NCI-H460 (cell line): ENCODE data around the gene LIN37. TPM values are rescaled to one million over a fixed set of nuclear protein-coding genes. Genes with fewer than 3 reads are reported as not detected.
"Not testable (repeated sequence)": the region's sequence is repeated elsewhere in the genome, so short reads cannot be mapped to it uniquely, and the experiment has no call there.

ENCODE experiments used
- DNase-seq: peaks from one replicate; pipeline ENCODE4 v3.0.0-alpha.2; 2016; ENCODE audit warnings: low read depth; ENCODE audit errors: extremely low read depth
- total RNA-seq: library from RNA; depleted of rRNA; stranded (reverse); fragments of >200 nt; shearing (Covaris generic); gene quantifications from 2 replicates; pipeline ENCODE4 v1.2.3, GENCODE V29; 2014

The LIN37 gene
- total RNA-seq, 1 experiment from 2014 or later: 8.4 TPM

DNA sequence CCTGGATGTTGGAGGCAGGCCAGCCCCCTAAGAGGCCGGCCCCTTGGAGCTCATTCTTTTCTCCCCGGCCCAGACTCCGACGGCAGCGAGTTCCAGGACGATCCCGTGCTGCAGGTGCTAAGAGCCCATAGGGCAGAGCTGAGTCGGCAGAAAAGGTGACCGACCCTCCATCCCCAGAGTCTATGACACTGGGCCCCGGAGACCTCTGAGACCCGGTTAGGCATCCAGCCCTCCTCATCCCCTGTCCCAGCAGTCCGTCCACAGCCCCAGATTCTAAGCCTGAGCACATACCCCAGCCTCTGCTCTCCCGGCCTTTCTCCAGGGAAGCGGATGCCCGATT lies 19.7 kb downstream of the LIN37 start:
- no peak for DNase-seq

DNA sequence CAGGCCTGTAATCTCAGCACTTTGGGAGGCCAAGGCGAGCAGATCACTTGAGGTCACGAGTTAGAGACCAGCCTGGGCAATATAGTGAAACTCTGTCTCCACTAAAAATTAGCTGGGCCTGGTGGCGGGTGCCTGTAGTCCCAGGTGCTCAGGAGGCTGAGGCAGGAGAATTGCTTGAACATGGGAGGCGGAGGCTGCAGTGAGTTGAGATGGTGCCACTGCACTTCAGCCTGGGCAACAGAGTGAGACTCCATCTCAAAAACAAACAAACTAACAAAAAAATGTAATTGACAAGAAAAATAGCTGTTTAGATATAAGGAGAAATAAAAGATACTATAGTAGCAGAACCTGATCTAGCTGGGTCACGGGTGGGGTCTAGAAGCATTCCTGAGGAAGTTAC lies 24.0 kb downstream of the LIN37 start:
- DNase-seq: not testable (repeated sequence)

DNA sequence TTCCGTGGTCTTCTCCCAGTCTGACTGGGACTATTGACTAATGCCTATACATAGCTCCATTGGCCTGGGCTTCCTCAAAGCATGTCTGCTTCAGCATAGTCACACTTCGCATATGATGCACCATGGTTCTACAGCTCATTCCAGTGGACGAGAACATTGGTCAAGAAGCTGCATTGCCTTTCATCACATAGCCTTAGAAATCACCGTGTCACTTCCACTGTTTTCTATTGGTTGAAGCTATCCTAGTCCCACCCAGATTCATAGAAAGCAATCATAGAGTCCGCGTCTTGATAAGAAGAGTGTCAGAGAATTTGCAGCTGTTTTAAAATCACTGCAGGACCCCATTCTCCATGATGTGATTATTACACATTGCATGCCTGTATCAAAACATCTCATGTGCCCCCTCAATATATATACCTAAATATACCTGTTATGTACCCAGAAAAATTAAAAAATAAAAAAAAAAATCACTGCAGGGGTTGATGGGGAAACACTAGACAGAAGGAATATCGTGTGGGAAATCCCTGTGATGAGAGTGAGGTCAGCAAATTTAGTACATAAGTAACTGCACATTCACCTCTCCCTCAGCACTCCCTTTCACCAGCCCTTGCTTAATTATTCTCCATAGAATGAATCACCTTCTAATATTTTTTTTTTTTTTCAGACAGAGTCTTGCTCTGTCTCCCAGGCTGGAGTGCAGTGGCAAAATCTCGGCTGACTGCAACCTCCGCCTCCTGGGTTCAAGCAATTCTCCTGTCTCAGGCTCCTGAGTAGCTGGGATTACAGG lies 24.8 kb downstream of the LIN37 start:
- DNase-seq: no peak

DNA sequence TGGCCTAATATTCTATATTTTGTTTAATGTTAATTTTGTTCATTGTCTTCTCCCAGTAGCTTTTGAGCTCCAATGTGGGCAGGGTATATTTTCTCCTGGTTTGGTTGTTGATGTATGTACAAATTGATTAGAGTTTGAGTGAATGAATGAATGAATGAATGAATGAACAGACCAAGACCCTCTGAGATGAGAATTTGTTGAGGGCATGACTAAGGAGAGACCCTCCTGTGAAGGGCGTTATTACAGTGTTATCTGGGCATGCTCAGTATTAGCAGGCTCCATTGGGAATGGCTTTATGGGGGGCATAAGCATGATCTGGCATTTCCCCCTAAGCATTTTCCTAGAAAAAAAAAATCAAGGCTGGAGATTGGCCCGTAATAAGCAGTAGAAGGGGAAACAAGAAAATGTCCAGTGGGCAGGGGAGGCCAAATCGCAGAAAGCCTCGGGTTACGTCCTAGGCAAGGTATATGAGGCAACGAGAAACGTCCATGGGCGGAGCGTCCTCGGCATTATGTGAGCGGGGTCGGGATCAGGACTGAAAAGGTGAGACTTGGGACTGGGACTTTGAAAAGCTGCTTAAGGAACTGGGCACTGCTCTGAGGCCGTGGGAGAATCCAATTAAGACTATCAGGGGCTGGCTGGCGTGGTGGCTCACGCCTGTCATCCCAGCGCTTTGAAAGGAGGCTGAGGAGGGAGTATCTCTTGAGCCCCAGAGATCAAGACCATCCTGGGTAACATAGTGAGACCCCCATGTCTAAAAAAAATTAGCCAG lies 26.1 kb downstream of the LIN37 start:
- no peak for DNase-seq

DNA sequence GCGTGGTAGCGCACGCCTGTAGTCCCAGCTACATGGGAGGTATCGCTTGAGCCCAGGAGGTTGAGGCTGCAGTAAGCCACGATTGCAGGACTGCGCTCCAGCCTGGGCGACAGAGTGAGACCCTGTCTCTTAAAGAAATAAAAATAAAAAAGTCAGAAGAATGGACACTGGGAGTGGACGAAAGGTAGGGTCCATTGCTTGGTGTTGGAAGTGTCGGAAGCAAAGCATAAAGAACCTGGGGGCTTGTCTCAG lies 26.6 kb downstream of the LIN37 start:
- no peak for DNase-seq

DNA sequence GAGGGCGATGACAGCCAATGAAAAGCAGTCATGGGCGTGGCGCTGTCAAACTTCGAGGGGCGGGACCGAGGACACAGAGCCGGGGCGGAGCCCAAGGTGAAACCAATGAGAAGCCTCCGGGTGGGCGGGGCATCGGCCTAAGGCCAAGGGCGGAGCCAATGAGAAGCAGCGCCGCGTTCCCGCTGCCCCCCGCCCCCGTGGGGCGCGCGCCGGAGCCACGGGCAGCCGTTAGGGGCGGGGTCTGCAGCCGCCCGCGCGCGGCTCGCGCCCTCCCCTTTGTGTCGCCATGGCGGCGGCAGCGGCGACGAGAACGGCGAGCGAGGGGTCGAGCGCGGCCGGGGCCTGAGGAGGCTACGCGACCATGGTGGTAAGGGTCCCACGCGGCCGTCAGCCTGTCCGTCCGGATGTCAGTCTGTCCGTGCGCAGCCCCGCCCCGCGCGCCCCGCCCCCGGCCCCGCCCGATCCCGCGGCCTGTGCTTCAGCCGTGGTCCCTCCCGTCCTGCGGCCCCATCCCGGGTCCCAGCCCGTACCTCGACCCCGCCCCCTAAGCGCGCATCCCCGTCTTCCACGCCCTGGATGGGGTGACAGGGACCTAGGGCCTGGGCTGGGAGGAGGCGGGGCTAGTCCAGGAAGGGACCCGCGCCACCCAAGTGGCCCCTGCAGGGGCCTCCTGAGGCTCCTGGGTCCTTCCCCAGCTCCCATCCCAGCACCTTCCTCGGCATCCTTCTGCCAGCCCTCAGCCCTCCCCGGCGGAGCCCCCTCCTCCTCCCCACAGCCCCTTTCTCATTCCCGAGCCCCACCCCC lies 27.1 kb downstream of the LIN37 start, which contains the start of gene ARHGAP33:
Gene ARHGAP33 (plus strand): TSS at position 267 of the 804 bp plus-strand sequence. CDS start 95 bp downstream, at position 362.
- peak; percentile 97 for DNase-seq

DNA sequence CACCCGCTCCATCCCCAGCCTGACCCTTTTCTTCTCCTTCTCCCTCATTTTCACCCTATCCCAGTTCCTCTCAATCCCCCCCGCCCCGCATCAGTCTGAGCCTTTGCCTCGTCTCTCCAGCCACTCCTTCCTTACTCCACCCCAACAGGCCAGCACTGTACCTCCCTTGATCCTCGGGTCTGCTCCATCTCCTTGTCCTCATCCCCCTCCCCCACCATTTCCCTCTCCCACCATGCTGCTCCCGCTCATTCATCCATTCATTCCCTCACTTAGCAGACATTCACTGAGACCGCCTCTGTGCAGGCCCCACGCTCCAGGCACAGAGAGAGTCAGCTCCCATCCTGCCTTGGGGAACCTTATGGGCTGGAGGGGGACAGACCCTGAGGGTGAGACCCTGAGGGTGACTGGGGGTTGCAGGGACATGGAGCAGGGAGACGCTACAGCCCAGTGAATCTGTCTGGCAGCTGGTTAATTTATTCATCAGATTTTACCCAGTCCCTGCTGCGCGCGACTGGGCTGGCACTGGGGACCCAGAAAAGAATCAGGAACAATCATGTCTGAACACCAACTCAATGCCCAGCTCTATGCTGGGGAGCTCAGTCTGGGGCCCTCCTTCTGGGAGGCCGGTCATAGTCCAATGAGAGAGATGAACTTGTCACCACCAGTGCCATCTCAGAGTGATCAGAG lies 27.9 kb downstream of the LIN37 start:
- no peak for DNase-seq

DNA sequence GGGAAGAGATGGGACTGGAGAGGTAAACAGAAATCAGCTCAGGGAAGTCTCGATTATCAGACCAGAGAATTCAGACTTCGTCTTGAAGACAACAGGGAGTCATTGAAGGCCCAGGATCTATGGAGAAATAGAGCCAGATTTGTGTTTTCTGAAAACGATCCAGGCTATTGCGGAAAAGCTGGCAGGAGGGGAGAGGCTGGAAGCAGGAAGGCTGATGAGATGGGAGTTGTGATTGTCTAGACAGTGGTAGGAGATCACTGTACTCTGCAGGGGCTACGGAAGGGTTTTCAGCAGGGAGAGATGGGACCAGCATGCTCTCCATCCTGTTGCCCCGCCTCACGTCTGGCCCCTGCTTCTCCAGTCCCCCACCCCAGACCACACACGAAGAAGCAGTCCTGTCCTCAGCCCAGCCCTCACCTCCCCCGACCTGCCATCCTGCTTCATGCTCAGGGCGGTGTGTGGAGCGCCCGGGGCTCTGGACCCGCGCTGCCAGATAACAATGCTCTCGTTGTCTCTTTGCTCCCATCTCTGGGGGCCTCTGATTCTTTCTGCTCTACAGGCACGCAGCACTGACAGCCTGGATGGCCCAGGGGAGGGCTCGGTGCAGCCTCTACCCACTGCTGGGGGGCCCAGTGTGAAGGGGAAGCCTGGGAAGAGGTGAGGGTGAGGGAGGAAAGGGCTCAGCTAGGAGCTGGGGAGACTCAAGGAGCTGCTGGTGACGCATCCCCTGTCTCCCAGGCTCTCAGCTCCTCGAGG lies 28.9 kb downstream of the LIN37 start:
- no peak for DNase-seq

DNA sequence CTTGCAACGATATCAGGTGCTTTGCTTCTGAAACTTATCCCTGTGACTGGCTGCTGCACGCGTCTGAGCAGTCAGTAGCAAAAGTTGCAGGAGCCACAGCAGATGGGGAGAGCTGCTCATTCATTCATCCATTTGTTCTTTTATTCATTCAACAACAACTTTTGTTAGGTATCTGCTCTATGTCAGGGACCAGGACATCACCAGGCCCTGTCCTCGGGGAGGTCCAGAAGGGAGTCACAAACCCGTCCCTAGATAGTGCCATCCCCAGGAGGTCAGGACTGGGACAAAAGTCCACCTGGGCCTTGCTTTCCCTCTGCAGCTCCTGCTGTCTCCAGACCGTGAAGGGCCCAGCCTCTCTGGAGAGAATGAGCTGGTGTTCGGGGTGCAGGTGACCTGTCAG lies 29.6 kb downstream of the LIN37 start:
- DNase-seq: no peak

DNA sequence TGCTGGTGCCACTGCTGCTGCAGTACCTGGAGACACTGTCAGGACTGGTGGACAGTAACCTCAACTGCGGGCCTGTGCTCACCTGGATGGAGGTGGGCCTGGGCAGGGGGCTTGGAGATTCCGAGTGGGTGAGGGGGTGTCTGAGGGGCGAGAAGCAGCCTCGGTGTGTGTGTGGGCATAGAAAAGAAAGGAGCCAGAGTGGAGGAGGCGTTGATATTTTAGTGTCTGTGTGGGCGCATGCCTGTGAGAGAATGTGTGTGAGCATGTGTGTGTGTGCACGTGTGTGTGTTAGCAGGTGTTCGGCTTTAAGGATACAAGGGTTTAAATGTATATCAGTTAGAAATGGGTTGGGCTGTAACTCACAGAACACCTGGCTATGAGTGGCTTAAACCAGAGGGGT lies 30.7 kb downstream of the LIN37 start:
- no peak for DNase-seq

DNA sequence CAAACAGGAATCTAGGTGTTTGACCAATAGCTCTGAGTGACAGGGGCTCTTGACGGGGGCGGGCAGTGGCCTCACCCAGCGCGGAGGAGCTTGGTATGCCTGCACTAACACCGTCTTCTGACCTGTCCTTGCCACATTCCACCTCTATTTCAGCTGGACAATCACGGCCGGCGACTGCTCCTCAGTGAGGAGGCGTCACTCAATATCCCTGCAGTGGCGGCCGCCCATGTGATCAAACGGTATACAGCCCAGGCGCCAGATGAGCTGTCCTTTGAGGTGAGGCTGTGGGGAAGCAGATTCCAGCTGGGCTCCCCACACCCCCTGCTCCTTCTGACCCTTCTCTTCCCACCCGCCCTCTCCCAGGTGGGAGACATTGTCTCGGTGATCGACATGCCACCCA lies 31.7 kb downstream of the LIN37 start:
- DNase-seq: no peak

DNA sequence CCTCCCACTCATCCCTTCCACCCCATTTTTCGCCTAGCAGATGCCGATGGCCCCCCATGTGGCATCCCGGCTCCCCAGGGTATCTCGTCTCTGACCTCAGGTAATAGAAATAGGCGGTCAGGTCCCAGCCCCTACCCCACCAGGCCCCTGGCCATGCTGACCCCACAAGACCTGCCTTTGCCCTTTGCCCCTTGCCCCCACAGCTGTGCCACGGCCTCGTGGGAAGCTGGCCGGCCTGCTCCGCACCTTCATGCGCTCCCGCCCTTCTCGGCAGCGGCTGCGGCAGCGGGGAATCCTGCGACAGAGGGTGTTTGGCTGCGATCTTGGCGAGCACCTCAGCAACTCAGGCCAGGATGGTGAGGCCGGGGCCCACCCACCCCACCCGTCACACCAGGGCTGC lies 32.3 kb downstream of the LIN37 start:
- DNase-seq: no peak

DNA sequence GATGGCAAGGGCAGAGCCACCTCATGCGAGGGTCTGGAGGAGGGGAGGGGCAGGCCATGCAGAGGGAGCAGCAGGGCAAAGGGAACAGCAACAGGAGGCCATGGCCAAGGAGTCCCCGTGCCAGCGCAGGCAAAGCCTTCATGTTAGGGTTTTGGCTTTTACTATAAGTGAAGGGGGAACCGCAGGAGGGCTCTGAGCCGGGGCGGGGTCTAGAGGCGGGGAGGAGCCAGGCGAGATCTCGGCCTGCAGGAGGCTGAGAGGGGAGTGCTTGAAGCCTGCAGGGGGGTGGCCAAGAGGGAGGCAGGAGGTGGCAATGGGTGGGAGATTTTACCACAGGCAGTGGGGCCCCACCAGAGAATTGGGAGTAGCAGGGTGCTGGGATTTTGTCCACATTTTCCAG lies 33.3 kb downstream of the LIN37 start:
- DNase-seq: no peak

DNA sequence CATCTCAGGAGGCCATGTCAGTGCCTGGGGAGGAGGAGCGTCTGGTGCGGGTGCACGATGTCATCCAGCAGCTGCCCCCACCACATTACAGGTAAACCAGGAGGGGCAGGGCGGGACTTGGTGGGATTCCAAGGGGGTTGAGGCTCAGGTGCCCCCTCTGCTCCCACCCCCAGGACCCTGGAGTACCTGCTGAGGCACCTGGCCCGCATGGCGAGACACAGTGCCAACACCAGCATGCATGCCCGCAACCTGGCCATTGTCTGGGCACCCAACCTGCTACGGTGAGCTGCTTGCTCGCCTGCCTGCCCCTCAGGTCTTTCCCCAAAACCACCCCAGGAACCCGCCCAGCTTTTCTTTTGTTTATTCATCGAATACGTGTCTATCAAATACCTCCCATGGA lies 34.2 kb downstream of the LIN37 start:
- no peak for DNase-seq

DNA sequence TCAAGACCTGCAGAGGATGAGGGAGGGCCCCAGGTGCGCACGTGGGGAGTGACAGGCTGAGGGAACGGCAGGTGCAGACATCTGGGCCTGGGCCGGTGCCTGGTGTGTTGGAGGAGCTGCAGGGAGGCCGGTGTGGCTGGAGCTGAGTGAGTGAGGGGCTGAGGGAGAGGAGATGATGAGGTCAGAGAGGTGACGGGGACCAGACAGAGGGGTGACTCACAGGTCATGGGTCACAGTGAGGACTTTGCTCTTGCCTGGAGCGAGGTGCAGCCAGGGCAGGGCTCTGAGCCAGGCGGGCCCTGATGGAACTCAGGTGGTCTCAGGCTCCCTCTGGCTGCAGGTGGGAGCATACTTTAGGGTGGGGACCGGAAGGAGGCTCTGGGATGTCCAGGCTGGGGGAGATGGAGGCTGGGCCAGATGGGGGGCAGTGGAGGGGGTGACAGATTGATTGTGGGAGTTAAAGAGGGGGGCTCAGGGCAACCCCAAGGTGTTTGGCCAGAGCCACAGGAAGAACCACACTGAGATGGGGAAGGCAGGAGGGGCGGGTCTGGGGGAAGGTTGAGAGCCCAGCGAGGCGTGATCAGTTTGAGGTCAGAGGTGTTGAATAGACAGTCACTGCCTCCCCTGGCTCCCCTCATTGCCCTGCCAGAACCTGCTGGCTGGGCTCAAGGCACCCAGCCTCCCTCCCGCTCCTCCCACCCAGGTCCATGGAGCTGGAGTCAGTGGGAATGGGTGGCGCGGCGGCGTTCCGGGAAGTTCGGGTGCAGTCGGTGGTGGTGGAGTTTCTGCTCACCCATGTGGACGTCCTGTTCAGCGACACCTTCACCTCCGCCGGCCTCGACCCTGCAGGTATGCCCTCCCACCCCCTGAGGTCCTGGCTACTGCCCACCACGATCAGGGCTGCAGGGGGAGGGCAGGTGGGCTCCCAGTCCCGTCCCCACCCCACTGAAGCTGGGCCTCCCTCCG lies 35.4 kb downstream of the LIN37 start:
- DNase-seq: no peak

DNA sequence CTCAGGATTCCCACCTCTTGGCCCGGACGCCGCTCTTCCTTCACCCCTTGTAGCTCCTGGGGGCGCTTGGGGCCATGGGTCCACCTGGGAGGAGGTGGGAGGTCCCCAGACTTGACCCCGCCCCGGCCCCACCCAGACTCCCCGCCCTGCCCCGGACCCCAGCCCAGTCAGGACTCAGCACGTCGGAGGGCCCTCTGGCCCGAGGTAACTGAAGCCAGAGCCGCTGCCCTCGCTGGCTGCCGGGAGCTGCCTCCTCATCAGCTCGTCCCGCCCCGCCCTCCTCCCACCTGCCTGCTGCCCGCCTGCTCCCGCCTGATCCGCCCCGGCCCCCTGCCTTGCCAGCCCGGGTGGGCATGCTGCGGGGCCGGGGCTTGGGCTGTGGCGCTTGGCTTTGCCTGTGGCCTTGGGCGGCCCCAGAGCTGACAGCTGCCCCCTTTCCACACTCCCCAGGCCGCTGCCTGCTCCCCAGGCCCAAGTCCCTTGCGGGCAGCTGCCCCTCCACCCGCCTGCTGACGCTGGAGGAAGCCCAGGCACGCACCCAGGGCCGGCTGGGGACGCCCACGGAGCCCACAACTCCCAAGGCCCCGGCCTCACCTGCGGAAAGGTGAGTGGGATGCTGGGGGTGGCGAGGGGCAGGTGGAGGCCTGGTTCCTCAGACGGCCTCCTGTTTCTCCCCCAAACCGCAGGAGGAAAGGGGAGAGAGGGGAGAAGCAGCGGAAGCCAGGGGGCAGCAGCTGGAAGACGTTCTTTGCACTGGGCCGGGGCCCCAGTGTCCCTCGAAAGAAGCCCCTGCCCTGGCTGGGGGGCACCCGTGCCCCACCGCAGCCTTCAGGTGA lies 36.3 kb downstream of the LIN37 start:
- DNase-seq: no peak

DNA sequence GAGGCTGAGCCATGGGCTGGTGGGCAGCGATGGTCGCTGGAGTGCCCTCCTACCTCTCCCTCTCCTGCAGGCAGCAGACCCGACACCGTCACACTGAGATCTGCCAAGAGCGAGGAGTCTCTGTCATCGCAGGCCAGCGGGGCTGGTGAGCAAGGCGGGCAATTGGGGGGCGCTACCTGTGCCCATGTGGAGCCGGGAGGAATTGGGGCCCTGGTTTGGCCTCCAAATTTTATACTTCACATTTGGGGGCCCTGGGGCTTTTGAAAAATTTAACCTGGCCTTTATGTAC lies 36.9 kb downstream of the LIN37 start:
- DNase-seq: no peak
